Ramos (cell line): ENCODE results near the gene CHST2.

Experiments used
- in situ Hi-C: fragments of 300-500 bp; cut with MboI; formaldehyde crosslinking; loops from one replicate; pipeline ENCODE4 v1.14.3; 2022; ENCODE audit warnings: low sequenced_read_pairs; ENCODE audit not compliant: unreplicated experiment

The CHST2 gene

GRCh38 chr3:143127801-143128200 is 8.2 kb downstream of the CHST2 start:
- in situ Hi-C loops: no loop called here

- in situ Hi-C loops: no loop called here
These were observed 8.8 kb downstream of the CHST2 start for GRCh38 chr3:143128227-143128955.

GRCh38 chr3:143132246-143132980 is 12.8 kb downstream of the CHST2 start:
- in situ Hi-C loops: no loop called here

- in situ Hi-C loops: no loop called here
These were observed 14.9 kb downstream of the CHST2 start for GRCh38 chr3:143134471-143134870.

- in situ Hi-C loops: no loop called here
These were observed 15.6 kb downstream of the CHST2 start for GRCh38 chr3:143135150-143135549.

GRCh38 chr3:143137435-143138036 is 18.0 kb downstream of the CHST2 start:
- in situ Hi-C loops: no loop called here

GRCh38 chr3:143138953-143139352 is 19.4 kb downstream of the CHST2 start:
- in situ Hi-C loops: no loop called here

GRCh38 chr3:143139762-143140161 is 20.2 kb downstream of the CHST2 start:
- in situ Hi-C loops: no loop called here

- in situ Hi-C loops: no loop called here
These were observed 21.0 kb downstream of the CHST2 start for GRCh38 chr3:143140550-143140949.

- in situ Hi-C loops: no loop called here
These were observed 22.8 kb downstream of the CHST2 start for GRCh38 chr3:143142354-143142753.

GRCh38 chr3:143145906-143146305 is 26.3 kb downstream of the CHST2 start:
- in situ Hi-C loops: no loop called here

GRCh38 chr3:143146486-143147274 is 27.1 kb downstream of the CHST2 start:
- in situ Hi-C loops: no loop called here

GRCh38 chr3:143147707-143148106 is 28.1 kb downstream of the CHST2 start:
- in situ Hi-C loops: no loop called here

GRCh38 chr3:143150071-143150470 is 30.5 kb downstream of the CHST2 start:
- in situ Hi-C loops: no loop called here

- in situ Hi-C loops: no loop called here
These were observed 31.6 kb downstream of the CHST2 start for GRCh38 chr3:143151004-143151731.

GRCh38 chr3:143152043-143152442 is 32.5 kb downstream of the CHST2 start:
- in situ Hi-C loops: no loop called here

- in situ Hi-C loops: no loop called here
These were observed 36.2 kb downstream of the CHST2 start for GRCh38 chr3:143155756-143156155.

- in situ Hi-C loops: no loop called here
These were observed 38.7 kb downstream of the CHST2 start for GRCh38 chr3:143158014-143158988.

- in situ Hi-C loops: no loop called here
These were observed 40.9 kb downstream of the CHST2 start for GRCh38 chr3:143160437-143160836.
